ENCODE measurements around the gene RABGEF1.

- TF ChIP-seq CTCF (IDR thresholded peaks at IDR 0.05) (no peak), ZFX (IDR thresholded peaks at IDR 0.05; ENCODE audit: borderline replicate concordance) (no peak)
These were observed 8.1 kb upstream of the RABGEF1 start for GRCh38 chr7:66732439-66732838.
